SJCRH30 (cell line): ENCODE results near the gene VSIR. TPM values are rescaled to one million over a fixed set of nuclear protein-coding genes. Genes with fewer than 3 reads are reported as not detected.

Experiments used
- DNase-seq, 2 experiments: peaks; one replicate each; pipeline ENCODE4 v3.0.0-alpha.2; 2015 to 2020
- H3K27ac ChIP-seq: fragments of 250-450 bp; sonication (Bioruptor Pico); 2 replicates; pipeline ENCODE4 v1.5.1; 2020; ENCODE audit warnings: mild to moderate bottlenecking, moderate library complexity
- H3K27me3 ChIP-seq: fragments of 250-450 bp; sonication (Bioruptor Pico); 2 replicates; pipeline ENCODE4 v1.5.1; 2020; ENCODE audit warnings: mild to moderate bottlenecking, moderate library complexity
- H3K36me3 ChIP-seq: fragments of 250-450 bp; sonication (Bioruptor Pico); 2 replicates; pipeline ENCODE4 v1.5.1; 2020; ENCODE audit warnings: mild to moderate bottlenecking, moderate library complexity
- H3K4me1 ChIP-seq: fragments of 250-450 bp; sonication (Bioruptor Pico); 2 replicates; pipeline ENCODE4 v1.5.1; 2020; ENCODE audit warnings: mild to moderate bottlenecking, moderate library complexity
- H3K4me3 ChIP-seq: fragments of 250-450 bp; sonication (Bioruptor Pico); 2 replicates; pipeline ENCODE4 v1.5.1; 2020; ENCODE audit warnings: mild to moderate bottlenecking, moderate library complexity
- H3K9me3 ChIP-seq: fragments of 250-450 bp; sonication (Bioruptor Pico); replicated peaks from 2 replicates; pipeline ENCODE4 v1.5.1; 2020; ENCODE audit warnings: mild to moderate bottlenecking, moderate library complexity
- total RNA-seq: library from RNA; depleted of rRNA; stranded (reverse); fragments of >200 nt; shearing (Covaris generic); gene quantifications from 2 replicates; pipeline ENCODE4 v1.2.3, GENCODE V29; 2014

Gene VSIR
- total RNA-seq, 1 experiment from 2014 or later = 2.6 TPM

DNA sequence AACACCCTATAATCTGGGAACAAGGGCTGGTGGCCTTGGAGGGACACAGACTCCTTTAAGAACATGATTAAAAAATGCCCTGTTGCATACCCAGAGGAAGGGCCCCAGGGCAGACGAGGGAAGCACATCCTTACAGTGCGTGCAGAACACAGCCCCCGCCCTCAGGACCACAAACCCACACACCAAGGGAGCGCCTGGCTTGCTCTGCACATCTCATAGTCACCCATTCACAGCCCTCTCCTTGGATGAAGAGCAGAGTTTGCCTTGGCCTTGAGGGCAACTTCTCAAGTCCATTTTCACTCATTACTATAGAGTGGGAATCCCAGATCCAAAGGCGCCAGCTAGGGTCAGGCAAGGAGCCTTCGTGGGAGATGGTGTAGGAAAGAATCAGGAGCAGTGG lies 6.3 kb upstream of the VSIR start:
- no peaks in the 10 kb centered on the region for H3K27me3 ChIP-seq
- no peak overlapping the region for H3K27ac ChIP-seq
- peaks cover 8% of the 10 kb centered on the region for H3K4me1 ChIP-seq
- DNase-seq = no peak
- no peak overlapping the region for H3K4me3 ChIP-seq
- H3K36me3 ChIP-seq = no peaks in the 10 kb centered on the region
- no peaks in the 10 kb centered on the region for H3K9me3 ChIP-seq

DNA sequence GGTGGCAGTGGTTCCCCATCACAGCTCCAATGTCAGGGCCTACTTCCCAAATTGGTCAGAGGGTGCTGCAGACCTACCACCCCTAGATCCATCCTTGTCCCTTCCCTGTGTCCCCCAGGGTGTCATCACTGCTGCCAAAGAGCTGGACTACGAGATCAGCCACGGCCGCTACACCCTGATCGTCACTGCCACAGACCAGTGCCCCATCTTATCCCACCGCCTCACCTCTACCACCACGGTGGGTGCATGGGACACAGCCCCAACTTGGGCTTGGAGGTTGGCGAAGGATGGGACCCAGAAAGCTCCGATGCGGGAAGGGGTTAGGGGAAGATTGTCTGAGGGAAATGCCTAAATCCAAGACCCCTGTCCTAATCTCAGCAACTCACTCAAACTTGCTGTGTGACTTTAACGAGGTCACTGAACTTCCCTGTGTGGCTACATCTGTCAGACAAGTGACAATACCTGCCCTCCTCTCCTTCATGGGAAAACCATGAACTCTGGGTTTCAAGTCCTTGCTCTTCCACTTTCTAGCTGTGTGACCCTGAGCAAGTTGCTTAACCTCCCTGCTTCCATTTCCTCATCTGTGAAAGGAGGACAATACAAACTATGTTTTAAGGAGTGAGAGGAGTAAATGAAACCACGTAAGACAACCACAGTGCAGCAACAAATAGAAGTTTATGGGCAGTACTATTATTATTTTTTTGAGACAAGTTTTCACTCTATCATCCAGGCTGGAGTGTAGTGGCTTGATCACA lies 4.9 kb upstream of the VSIR start:
- no peak for DNase-seq
- Histone ChIP-seq H3K4me3 (no peak overlapping the region), H3K4me1 (peaks cover 13% of the 10 kb centered on the region), H3K27me3 (no peaks in the 10 kb centered on the region), H3K9me3 (no peaks in the 10 kb centered on the region), H3K27ac (no peak overlapping the region), H3K36me3 (no peaks in the 10 kb centered on the region)

DNA sequence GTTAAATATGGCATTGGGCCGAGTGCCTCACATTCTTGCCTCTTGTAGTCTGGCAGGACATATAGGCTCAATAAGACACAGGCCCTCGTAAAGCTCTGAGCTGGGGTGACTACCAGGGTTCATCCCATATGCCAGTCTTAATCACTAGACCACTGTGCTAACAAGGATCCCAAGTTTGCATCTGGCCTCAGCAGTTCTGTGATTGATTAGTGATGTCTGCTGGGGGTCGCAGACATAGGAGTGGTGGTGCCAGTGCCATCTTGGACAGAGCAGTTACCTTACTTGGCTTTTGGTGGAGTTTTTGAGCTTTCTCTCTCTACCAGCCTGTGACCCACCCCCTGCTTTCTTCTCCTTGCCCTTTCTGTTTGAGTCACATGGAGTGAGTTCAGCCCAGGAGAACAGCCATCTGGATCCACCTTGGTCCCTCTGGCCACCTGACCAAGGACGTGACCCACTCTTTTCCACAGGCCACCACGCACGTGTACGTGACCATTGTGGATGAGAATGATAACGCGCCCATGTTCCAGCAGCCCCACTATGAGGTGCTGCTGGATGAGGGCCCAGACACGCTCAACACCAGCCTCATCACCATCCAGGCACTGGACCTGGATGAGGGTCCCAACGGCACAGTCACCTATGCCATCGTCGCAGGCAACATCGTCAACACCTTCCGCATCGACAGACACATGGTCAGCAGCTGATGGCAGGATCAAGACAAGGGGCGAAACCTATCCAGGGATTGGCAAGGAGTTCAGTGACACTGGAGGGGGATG lies 4.1 kb upstream of the VSIR start:
- no peak for DNase-seq
- no peaks in the 10 kb centered on the region for H3K9me3 ChIP-seq
- no peaks in the 10 kb centered on the region for H3K27me3 ChIP-seq
- no peak overlapping the region for H3K27ac ChIP-seq
- peaks cover 17% of the 10 kb centered on the region for H3K4me1 ChIP-seq
- no peak overlapping the region for H3K4me3 ChIP-seq
- H3K36me3 ChIP-seq = no peaks in the 10 kb centered on the region

GRCh38 chr10:71776481-71776925 lies 3.2 kb upstream of the VSIR start:
- Histone ChIP-seq H3K36me3 (no peaks in the 10 kb centered on the region), H3K9me3 (no peaks in the 10 kb centered on the region), H3K4me3 (no peak overlapping the region), H3K27ac (no peak overlapping the region), H3K27me3 (no peaks in the 10 kb centered on the region), H3K4me1 (peaks cover 19% of the 10 kb centered on the region)
- DNase-seq = no peak

- H3K27ac ChIP-seq = peak overlapping the region; percentile 36
- DNase-seq = no peak
Observed at GRCh38 chr10:71774916-71775702, 1.8 kb upstream of the VSIR start.

GRCh38 chr10:71772832-71773220 lies 494 bp downstream of the VSIR start:
- H3K27me3 ChIP-seq = no peaks in the 10 kb centered on the region
- no peaks in the 10 kb centered on the region for H3K36me3 ChIP-seq
- no peaks in the 10 kb centered on the region for H3K9me3 ChIP-seq
- H3K27ac ChIP-seq = peak overlapping the region; percentile 64; the same call in 1 of the 2 replicates
- H3K4me3 ChIP-seq = peak overlapping the region; percentile 58
- no peak for DNase-seq
- peaks cover 26% of the 10 kb centered on the region for H3K4me1 ChIP-seq

More at GRCh38 chr10:71774916-71775702, 1.8 kb upstream of the VSIR start:
- Histone ChIP-seq H3K9me3 (no peaks in the 10 kb centered on the region), H3K27me3 (no peaks in the 10 kb centered on the region), H3K36me3 (no peaks in the 10 kb centered on the region), H3K4me1 (peaks cover 19% of the 10 kb centered on the region), H3K4me3 (no peak overlapping the region)

DNA sequence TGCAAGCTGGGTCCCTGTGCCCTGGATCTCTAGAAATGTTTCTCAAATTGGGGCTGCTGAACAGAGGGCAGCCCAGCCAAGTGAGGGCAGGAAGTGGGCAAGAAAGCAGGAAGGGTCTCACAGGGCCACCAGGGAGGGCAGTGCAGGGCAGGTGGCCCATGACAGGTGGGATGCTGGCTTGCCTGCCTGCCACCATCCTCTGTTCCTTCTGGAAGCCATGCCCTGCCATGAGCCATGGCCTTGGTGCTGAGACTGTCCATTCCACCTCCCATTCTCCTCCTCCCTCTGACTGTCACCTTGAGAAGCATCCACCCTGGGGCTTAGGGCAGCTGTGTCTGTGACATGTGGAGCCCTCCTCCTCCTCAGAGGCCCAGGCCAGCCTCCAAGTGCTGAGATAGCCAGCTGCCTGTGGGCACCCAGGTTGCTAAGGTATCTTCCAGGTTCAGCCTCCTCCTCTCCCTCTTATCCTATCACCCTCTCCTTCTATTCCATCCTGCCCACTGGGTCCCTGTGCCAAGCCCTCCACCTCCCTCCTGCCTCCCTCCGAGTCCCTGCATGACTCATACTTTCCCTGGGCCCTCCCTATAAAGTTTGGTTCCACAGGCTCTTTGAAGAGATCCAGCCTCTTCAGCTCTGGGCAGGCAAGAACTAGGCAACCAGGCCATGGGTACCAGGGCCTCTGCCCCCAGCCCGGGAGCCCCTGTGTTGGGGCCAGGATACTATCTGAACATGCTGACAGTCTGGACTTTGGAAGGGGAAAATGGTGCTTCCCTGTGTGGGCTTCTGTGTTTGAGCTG lies 1.3 kb downstream of the VSIR start:
- peak in 1 of 2 experiments; percentile 42 for DNase-seq
- no peaks in the 10 kb centered on the region for H3K27me3 ChIP-seq
- H3K9me3 ChIP-seq = no peaks in the 10 kb centered on the region
- no peaks in the 10 kb centered on the region for H3K36me3 ChIP-seq
- H3K4me3 ChIP-seq = no peak overlapping the region
- H3K27ac ChIP-seq = no peak overlapping the region
- peaks cover 33% of the 10 kb centered on the region for H3K4me1 ChIP-seq

GRCh38 chr10:71771204-71771603 lies 2.1 kb downstream of the VSIR start:
- peaks cover 41% of the 10 kb centered on the region for H3K4me1 ChIP-seq
- no peak overlapping the region for H3K4me3 ChIP-seq
- no peak for DNase-seq
- no peak overlapping the region for H3K27ac ChIP-seq
- H3K36me3 ChIP-seq = no peaks in the 10 kb centered on the region
- no peaks in the 10 kb centered on the region for H3K27me3 ChIP-seq
- no peaks in the 10 kb centered on the region for H3K9me3 ChIP-seq

GRCh38 chr10:71770789-71771188 lies 2.5 kb downstream of the VSIR start:
- Histone ChIP-seq H3K9me3 (no peaks in the 10 kb centered on the region), H3K27ac (no peak overlapping the region), H3K36me3 (no peaks in the 10 kb centered on the region), H3K4me3 (no peak overlapping the region), H3K4me1 (peaks cover 45% of the 10 kb centered on the region), H3K27me3 (no peaks in the 10 kb centered on the region)
- no peak for DNase-seq

DNA sequence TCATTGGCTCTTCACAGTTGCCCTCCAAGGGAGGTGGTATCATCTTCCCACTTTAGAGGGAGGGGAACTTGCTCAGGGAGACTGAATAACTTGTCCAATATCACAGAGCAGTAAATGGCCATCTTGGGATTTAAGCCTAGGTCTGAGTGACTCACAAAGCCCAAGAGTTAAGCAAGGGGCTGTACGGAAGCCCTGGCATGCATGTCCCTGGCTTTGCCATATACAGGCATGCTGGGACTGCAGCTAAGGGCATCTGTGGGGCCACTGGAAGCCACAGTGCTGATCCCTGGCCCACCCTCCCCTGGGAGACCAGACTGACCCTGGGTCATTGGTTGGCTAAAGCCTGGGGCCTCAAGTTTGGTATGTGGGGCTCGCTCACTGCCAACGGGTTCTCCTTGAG lies 3.1 kb downstream of the VSIR start:
- DNase-seq = no peak
- peaks cover 46% of the 10 kb centered on the region for H3K4me1 ChIP-seq
- H3K4me3 ChIP-seq = no peak overlapping the region
- no peak overlapping the region for H3K27ac ChIP-seq
- no peaks in the 10 kb centered on the region for H3K27me3 ChIP-seq
- no peaks in the 10 kb centered on the region for H3K36me3 ChIP-seq
- no peaks in the 10 kb centered on the region for H3K9me3 ChIP-seq

DNA sequence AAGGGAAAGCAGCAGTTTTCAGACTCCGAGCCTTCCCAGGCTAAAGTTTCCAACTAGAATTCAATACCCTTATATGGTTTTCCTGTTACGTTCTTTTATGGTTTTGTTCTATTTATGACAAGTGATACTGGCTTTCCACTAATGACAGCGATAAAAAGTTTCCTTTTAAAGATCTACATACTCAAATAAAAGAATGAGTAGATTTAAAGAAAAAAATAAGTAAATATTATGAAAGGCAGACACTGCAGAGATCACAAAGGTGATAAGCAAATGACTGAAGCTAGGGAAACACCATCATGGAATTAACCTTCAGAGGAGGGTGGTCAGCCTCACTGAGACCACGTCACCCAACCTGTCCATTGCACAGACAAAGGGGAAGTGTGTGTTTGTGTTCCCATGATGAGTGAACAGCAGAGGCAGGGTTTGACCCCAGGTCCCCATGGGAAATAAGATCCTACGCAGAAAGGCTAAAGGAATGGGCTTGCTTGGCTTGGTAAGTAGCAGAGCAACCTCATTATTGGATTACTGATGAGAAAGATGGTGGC lies 4.0 kb downstream of the VSIR start:
- no peak overlapping the region for H3K27ac ChIP-seq
- no peak for DNase-seq
- H3K4me1 ChIP-seq = peaks cover 37% of the 10 kb centered on the region
- H3K36me3 ChIP-seq = no peaks in the 10 kb centered on the region
- no peaks in the 10 kb centered on the region for H3K27me3 ChIP-seq
- no peak overlapping the region for H3K4me3 ChIP-seq
- no peaks in the 10 kb centered on the region for H3K9me3 ChIP-seq

DNA sequence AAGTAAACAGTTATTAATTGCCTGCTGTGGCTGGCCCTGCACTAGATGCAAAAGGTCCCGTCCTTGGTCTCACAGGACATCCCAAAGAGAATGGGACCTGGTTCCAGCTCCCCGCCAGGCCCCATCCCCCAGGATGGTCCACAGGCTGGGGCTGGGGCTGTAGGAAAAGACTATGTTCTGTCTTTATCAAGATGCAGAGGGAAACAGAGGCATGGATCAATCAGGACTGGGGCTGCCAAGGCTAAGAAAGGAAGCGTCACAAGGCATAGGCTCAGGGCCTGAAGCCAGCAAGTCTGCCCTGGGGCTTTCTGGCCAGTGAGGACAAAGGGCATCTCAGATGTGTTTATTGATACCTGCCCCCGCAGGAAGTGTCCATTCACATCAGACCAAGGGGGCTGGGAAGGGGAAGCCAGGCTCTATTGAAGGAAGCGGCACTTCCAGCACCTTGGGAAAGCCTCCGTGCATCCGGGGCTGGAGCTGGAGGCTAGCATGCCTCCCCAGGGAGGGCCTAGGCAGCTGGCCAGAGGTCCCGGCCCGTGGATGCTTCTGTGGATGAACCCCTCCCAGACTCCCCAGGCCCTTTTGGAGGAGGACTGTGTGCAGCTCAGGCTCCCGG lies 5.8 kb downstream of the VSIR start:
- Histone ChIP-seq H3K4me1 (peaks cover 32% of the 10 kb centered on the region), H3K4me3 (peak overlapping the region; percentile 19), H3K27me3 (no peaks in the 10 kb centered on the region), H3K27ac (peak overlapping the region; percentile 95), H3K36me3 (no peaks in the 10 kb centered on the region), H3K9me3 (no peaks in the 10 kb centered on the region)
- peak; percentile 63 to 69 for DNase-seq

DNA sequence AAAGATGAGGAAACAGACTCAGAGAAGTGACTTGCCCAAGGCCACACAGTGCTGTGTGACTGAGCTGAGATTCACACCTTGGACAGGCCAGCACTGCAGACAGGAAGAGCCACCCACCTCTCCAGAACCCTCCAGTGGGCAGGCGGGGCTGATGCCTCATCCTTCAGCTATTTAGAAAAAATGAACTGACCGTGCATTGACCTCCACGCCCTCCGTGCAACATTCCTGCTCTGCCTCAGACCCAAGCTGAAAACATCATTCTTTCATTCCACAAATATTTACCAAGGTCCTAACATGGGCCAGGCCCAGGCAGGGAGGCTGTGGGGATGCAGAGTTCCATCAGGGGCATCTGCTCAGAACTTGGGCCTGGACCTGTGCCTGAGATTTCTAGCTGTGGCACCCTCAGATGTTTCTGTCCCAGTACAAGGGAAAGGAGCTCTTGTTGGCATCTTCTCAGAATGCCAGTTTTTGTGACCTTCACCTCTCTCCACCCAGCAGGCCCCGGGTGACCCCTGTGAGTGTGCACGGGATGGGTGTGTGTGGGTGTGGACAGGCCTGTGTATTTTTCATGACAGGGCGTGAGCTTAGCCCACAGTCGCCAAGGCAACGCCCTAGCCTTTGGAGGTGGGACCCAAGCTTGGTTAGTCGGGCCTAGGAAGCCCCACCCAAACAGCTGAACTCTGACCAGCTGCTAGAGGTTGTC lies 6.5 kb downstream of the VSIR start:
- peak; percentile 90 to 91 for DNase-seq
- Histone ChIP-seq H3K9me3 (no peaks in the 10 kb centered on the region), H3K4me3 (no peak overlapping the region), H3K4me1 (peaks cover 28% of the 10 kb centered on the region), H3K27ac (peak overlapping the region; percentile 95), H3K27me3 (no peaks in the 10 kb centered on the region), H3K36me3 (no peaks in the 10 kb centered on the region)
